Islet precursor cell (in vitro differentiated cells): Measurements from ENCODE around the gene DNAH2.

Experiments
- DNase-seq: peaks from one replicate; pipeline ENCODE4 v3.0.0-alpha.2; 2018

The DNAH2 gene

DNA sequence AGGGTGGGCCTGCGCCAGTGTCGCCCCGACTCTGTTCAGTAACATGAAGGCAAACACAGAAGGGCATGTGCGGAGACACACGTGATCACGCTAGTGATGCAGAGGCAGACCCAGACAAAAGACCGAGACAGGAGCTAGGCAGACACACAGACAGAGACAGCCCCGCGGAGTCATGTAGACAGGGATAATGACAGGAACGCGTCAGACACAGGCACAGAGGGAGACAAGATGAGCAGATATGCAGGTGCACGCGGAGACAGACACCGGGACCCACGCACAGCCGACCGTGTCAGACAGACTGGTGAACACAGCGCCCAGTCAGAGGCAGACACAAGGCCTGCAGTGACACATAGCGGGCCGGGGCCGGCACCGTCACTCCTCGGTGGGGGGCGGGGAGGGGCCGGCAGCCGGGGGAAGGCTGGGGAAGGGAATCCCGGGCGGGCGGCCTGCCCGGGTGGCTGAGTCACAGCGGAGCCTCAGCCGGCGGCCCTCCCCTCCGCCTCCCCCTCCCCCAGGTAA, 123.9 kb downstream of the DNAH2 start:
- DNase-seq = peak; percentile 99

- DNase-seq = peak; percentile 97
These were observed 124.4 kb downstream of the DNAH2 start for GRCh38 chr17:7841915-7842379.

DNA sequence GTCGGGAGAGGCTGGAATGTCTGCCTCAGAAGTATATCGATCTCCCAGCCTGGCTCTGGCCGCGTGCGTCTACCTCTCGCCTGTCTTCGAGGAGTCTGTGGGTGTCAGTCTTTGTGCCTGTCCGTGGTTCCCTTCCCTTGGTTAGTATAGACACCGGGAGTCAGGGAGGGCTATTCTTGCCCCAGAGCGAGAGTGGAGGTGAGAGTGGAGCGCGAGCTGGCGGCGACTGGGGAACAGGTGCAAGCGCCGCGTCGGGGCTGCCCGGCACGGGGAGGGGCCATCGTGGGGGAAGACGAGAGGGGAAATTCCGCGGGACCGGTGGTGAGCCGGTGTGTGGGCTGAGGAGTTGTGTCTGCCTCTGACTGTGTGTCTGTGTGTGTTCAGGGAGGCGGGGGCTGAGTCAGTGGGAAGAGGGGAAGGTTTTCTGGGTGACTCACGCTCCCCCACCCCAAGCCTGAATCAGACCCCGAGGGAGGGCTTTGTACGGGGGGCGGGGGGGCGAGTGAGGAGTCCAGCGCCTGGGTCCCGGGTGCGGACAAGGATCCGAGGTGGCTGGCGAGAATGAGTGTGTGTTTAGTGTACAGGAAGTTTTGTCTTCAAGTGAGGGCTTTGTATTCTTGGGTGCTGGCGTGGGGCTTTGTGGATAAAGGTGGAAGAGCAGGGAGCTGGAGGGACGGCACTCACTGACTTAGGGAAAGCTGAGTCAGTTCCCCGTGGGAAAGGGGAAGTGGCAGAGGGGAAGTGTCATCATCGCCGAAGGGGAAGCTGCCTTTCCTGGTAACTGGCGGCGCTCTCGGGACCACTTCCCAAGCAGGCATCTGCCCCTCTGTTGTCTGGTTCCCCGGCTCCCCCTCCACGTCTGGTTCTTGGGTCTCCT, 125.1 kb downstream of the DNAH2 start:
- DNase-seq = peak; percentile 91

GRCh38 chr17:7843257-7843535, 125.7 kb downstream of the DNAH2 start:
- no peak for DNase-seq

- DNase-seq = peak; percentile 96
These were observed 126.2 kb downstream of the DNAH2 start for GRCh38 chr17:7843536-7844291.

DNA sequence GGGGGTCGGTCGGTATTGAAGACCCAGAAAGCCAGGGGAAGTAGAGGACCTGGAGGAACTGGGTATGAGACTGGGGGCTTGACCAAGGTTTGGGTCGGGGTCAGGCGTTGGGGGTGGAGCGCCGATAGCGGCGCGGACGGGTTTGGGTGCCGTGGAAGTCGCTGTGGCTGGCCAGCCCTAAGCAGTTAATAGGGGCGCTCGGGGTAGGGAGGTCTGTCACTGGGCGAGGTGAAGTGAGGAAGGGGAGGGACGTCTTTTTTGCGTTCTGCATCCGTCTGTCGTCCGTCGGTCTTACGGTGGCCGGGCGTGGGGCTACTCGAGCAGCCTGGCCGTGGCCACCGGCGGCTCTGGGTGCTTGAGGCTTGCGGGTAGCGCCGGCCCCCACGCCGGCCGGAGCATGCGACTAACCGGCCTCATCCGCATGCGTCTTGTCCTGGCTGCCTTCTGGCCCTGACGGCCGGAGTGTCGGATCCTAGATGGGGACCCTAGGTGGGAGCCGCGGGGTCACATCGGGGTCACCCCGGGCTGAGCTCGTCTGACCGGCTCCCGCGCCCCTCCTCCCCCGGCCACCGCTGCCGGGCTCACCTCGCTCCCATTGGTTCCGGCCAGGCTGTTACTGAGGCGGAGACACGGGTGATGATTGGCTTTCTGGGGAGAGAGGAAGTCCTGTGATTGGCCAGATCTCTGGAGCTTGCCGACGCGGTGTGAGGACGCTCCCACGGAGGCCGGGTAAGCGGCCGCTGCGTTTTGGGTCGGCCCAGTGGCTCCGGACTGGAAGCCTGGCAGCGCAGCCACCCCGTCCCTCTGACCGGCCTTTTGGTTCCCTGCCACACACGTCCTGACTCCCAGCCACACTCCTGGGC, 127.0 kb downstream of the DNAH2 start:
- DNase-seq = peak; percentile 98

- no peak for DNase-seq
These were observed 128.0 kb downstream of the DNAH2 start for GRCh38 chr17:7845359-7846062.

DNA sequence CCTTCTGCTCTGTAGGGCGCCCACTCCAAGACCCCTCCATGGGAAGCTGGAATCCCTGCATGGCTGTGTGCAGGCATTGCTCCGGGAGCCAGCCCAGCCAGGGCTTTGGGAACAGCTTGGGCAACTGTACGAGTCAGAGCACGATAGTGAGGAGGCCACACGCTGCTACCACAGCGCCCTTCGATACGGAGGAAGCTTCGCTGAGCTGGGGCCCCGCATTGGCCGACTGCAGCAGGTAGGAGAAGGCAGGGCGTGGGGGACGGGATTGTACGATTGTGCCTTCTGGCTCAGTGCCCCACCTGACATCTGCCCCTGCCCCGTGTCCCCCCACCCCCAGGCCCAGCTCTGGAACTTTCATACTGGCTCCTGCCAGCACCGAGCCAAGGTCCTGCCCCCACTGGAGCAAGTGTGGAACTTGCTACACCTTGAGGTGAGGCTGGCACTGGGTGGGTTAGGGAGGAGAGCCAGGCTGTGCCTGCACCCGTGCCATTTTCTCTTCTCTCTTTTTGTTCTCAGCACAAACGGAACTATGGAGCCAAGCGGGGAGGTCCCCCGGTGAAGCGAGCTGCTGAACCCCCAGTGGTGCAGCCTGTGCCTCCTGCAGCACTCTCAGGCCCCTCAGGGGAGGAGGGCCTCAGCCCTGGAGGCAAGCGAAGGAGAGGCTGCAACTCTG, 128.7 kb downstream of the DNAH2 start:
- no peak for DNase-seq

DNA sequence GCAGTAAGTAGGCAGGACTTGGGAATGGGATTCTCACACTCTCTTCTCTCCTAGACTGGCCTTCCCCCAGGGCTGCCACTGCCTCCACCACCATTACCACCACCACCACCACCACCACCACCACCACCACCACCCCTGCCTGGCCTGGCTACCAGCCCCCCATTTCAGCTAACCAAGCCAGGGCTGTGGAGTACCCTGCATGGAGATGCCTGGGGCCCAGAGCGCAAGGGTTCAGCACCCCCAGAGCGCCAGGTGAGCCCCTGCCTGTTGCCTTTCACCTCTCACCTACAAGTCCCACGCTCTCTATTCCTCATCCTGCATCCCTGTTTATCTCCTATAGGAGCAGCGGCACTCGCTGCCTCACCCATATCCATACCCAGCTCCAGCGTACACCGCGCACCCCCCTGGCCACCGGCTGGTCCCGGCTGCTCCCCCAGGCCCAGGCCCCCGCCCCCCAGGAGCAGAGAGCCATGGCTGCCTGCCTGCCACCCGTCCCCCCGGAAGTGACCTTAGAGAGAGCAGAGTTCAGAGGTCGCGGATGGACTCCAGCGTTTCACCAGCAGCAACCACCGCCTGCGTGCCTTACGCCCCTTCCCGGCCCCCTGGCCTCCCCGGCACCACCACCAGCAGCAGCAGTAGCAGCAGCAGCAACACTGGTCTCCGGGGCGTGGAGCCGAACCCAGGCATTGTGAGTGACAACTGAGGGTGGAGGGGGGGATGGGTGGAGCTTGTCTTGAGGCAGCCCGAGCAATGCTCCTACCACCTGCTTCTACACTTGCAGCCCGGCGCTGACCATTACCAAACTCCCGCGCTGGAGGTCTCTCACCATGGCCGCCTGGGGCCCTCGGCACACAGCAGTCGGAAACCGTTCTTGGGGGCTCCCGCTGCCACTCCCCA, 129.5 kb downstream of the DNAH2 start:
- DNase-seq = no peak

GRCh38 chr17:7848131-7848579, 130.6 kb downstream of the DNAH2 start:
- no peak for DNase-seq

- no peak for DNase-seq
These were observed 131.2 kb downstream of the DNAH2 start for GRCh38 chr17:7848739-7849129.

- DNase-seq = no peak
These were observed 131.7 kb downstream of the DNAH2 start for GRCh38 chr17:7849130-7849750.

- DNase-seq = no peak
These were observed 132.4 kb downstream of the DNAH2 start for GRCh38 chr17:7849751-7850504.

- DNase-seq = no peak
These were observed 133.3 kb downstream of the DNAH2 start for GRCh38 chr17:7850701-7851437.

DNA sequence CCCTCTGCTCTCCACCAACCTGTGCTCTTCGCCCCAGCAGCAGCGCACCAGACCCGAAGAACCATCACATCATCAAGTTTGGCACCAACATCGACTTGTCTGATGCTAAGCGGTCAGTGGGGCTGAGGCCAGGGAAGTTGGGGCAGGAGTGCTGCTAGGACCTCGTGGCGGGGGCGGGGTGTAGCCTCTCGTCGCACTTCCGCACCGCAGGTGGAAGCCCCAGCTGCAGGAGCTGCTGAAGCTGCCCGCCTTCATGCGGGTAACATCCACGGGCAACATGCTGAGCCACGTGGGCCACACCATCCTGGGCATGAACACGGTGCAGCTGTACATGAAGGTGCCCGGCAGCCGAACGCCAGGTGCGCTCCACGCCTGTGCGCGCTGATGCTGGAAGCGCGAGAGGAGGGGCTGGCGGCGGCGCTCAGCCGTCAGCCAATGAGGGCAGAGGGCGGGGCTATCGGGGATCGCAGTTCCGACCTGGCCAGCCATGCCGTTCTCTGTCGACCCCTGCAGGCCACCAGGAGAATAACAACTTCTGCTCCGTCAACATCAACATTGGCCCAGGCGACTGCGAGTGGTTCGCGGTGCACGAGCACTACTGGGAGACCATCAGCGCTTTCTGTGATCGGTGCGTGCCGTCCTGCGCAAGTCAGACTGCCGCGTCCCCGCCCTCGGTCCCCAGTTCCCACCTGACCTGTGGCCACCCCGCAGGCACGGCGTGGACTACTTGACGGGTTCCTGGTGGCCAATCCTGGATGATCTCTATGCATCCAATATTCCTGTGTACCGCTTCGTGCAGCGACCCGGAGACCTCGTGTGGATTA, 134.1 kb downstream of the DNAH2 start:
- DNase-seq = peak; percentile 97

DNA sequence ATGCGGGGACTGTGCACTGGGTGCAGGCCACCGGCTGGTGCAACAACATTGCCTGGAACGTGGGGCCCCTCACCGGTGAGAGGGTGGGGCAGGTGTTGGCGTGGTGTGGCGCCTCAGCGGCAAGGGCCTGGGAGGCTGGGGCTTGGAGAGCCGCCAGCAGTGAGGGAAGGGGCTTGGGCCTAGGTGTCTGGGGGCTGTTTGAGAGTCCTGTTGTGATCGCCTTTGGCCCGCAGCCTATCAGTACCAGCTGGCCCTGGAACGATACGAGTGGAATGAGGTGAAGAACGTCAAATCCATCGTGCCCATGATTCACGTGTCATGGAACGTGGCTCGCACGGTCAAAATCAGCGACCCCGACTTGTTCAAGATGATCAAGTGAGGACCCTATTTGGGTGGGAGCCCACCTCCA, 134.7 kb downstream of the DNAH2 start:
- no peak for DNase-seq

DNA sequence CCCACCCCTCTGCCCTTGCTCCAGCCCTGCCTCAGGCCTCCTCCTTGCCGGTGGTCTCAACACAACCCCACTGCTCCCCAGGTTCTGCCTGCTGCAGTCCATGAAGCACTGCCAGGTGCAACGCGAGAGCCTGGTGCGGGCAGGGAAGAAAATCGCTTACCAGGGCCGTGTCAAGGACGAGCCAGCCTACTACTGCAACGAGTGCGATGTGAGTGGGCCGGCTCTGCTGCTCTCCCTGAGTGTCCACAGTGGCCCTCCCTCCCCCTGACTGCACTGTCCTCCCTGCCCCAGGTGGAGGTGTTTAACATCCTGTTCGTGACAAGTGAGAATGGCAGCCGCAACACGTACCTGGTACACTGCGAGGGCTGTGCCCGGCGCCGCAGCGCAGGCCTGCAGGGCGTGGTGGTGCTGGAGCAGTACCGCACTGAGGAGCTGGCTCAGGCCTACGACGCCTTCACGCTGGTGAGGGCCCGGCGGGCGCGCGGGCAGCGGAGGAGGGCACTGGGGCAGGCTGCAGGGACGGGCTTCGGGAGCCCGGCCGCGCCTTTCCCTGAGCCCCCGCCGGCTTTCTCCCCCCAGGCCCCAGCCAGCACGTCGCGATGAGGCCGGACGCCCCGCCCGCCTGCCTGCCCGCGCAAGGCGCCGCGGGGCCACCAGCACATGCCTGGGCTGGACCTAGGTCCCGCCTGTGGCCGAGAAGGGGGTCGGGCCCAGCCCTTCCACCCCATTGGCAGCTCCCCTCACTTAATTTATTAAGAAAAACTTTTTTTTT, 135.6 kb downstream of the DNAH2 start:
- DNase-seq = peak; percentile 74
